Subcutaneous adipose tissue (tissue), 4 donors: Measurements from ENCODE around the gene RAB7B. TPM values are rescaled to one million over a fixed set of nuclear protein-coding genes. Genes with fewer than 3 reads are reported as not detected.

Experiments used
- CTCF ChIP-seq: fragments of 450-650 bp; IDR thresholded peaks from one replicate; pipeline ENCODE4 v1.5.1; 2016; ENCODE audit warnings: low read depth, mild to moderate bottlenecking, control low read depth, antibody characterized with exemption, moderate library complexity
- total RNA-seq, 4 donors: library from RNA; depleted of rRNA; stranded (reverse); fragments of >200 nt; gene quantifications; one replicate each; pipeline ENCODE4 v1.1.0, GENCODE V29; 2016

Gene RAB7B
- total RNA-seq, 4 donors from 2014 or later: 1.7 to 24.5 (median 7.5) TPM

- TF ChIP-seq CTCF: no peak
Observed at GRCh38 chr1:205977402-205978014, 25.7 kb downstream of the RAB7B start.

GRCh38 chr1:205976708-205977401 is 26.3 kb downstream of the RAB7B start:
- TF ChIP-seq CTCF: no peak

GRCh38 chr1:205976036-205976435 is 27.2 kb downstream of the RAB7B start:
- no peak for TF ChIP-seq CTCF

GRCh38 chr1:205975387-205975998 is 27.7 kb downstream of the RAB7B start:
- TF ChIP-seq CTCF: no peak

GRCh38 chr1:205974712-205975111 is 28.5 kb downstream of the RAB7B start:
- TF ChIP-seq CTCF: no peak

GRCh38 chr1:205973377-205974232 is 29.6 kb downstream of the RAB7B start:
- no peak for TF ChIP-seq CTCF
